Osteocyte (in vitro differentiated cells): Measurements from ENCODE around the gene ALOX15. TPM values are rescaled to one million over a fixed set of nuclear protein-coding genes. Genes with fewer than 3 reads are reported as not detected.

ENCODE experiments used
- DNase-seq: peaks from one replicate; pipeline ENCODE4 v3.0.0; 2021; ENCODE audit warnings: mixed read lengths; ENCODE audit not compliant: unreplicated experiment; ENCODE audit errors: extremely low spot score
- H3K27ac Mint-ChIP-seq: one replicate; pipeline ENCODE4 v1.8.0; 2021; ENCODE audit warnings: mild to moderate bottlenecking, mixed read lengths; ENCODE audit not compliant: unreplicated experiment
- H3K27me3 Mint-ChIP-seq: one replicate; pipeline ENCODE4 v1.8.0; 2021; ENCODE audit warnings: mixed read lengths; ENCODE audit not compliant: unreplicated experiment
- H3K36me3 Mint-ChIP-seq: one replicate; pipeline ENCODE4 v1.8.0; 2021; ENCODE audit warnings: mixed read lengths; ENCODE audit not compliant: unreplicated experiment
- H3K4me1 Mint-ChIP-seq: one replicate; pipeline ENCODE4 v1.8.0; 2021; ENCODE audit warnings: mixed read lengths; ENCODE audit not compliant: unreplicated experiment
- H3K4me3 Mint-ChIP-seq: one replicate; pipeline ENCODE4 v1.8.0; 2021; ENCODE audit warnings: mild to moderate bottlenecking, moderate library complexity, mixed read lengths; ENCODE audit not compliant: unreplicated experiment
- H3K9me3 Mint-ChIP-seq: one replicate; pipeline ENCODE4 v1.8.0; 2021; ENCODE audit warnings: mixed read lengths; ENCODE audit not compliant: unreplicated experiment
- total RNA-seq: library from RNA; stranded (reverse); gene quantifications from 2 replicates; pipeline ENCODE4 v1.2.1, GENCODE V29; 2021
- TF ChIP-seq, protein P1 (sequence below): fragments of 200-600 bp; sonication (generic); IDR thresholded peaks from 2 replicates; pipeline ENCODE4 v1.5.0; 2021; ENCODE audit warnings: antibody characterized with exemption, mild to moderate bottlenecking, moderate library complexity

Gene ALOX15
- total RNA-seq, 1 donor from 2014 or later: not detected

DNA sequence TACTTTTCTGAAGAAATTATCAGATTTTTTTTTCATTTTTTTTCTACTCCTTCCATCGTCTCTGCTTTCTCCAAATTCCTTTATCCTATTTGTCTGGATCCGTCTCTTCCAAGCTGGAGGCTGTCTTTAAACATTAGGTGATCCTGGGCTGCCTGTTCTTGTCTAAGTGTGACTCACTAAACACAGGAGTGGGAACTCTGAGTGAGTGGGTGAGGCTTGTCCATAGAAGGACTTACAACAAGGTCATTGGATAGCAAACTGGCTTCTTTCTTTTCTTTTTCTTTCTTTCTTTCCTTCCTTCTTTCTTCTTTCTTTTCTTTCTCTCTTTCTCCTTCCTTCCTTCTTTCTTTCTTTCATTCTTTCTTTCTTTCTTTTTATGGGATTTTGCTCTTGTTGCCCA, 18.2 kb downstream of the ALOX15 start:
- Mint-ChIP-seq H3K4me3 (no peak overlapping the region), H3K9me3 (no peaks in the 10 kb centered on the region), H3K36me3 (no peaks in the 10 kb centered on the region), H3K4me1 (peaks cover 6% of the 10 kb centered on the region), H3K27ac (no peak overlapping the region), H3K27me3 (peaks cover 22% of the 10 kb centered on the region)
- TF ChIP-seq, protein P1, sequence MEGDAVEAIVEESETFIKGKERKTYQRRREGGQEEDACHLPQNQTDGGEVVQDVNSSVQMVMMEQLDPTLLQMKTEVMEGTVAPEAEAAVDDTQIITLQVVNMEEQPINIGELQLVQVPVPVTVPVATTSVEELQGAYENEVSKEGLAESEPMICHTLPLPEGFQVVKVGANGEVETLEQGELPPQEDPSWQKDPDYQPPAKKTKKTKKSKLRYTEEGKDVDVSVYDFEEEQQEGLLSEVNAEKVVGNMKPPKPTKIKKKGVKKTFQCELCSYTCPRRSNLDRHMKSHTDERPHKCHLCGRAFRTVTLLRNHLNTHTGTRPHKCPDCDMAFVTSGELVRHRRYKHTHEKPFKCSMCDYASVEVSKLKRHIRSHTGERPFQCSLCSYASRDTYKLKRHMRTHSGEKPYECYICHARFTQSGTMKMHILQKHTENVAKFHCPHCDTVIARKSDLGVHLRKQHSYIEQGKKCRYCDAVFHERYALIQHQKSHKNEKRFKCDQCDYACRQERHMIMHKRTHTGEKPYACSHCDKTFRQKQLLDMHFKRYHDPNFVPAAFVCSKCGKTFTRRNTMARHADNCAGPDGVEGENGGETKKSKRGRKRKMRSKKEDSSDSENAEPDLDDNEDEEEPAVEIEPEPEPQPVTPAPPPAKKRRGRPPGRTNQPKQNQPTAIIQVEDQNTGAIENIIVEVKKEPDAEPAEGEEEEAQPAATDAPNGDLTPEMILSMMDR: no peak
- DNase-seq: no peak

DNA sequence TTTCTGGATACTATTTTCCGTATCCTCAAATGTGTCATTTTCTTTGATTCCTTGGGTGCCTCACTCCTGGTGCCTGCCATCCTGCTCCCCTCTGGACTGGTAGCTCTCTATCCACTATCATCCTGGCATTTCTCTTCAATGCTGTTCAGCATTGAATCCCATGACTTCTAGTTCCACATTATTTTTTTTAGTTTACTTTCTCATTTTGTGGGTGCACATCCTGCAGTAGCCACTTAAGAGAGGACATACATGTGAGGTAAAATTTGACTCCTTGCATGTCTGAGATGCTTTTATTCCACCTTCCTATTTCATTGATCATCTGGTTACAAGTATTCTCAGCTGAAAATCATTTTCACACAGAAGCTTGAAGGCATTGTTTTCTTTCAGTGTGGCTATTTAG, 19.1 kb downstream of the ALOX15 start:
- H3K27ac Mint-ChIP-seq: no peak overlapping the region
- H3K27me3 Mint-ChIP-seq: peaks cover 27% of the 10 kb centered on the region
- H3K9me3 Mint-ChIP-seq: no peaks in the 10 kb centered on the region
- H3K4me1 Mint-ChIP-seq: peaks cover 13% of the 10 kb centered on the region
- H3K36me3 Mint-ChIP-seq: no peaks in the 10 kb centered on the region
- H3K4me3 Mint-ChIP-seq: no peak overlapping the region
- TF ChIP-seq, protein P1: no peak
- no peak for DNase-seq

DNA sequence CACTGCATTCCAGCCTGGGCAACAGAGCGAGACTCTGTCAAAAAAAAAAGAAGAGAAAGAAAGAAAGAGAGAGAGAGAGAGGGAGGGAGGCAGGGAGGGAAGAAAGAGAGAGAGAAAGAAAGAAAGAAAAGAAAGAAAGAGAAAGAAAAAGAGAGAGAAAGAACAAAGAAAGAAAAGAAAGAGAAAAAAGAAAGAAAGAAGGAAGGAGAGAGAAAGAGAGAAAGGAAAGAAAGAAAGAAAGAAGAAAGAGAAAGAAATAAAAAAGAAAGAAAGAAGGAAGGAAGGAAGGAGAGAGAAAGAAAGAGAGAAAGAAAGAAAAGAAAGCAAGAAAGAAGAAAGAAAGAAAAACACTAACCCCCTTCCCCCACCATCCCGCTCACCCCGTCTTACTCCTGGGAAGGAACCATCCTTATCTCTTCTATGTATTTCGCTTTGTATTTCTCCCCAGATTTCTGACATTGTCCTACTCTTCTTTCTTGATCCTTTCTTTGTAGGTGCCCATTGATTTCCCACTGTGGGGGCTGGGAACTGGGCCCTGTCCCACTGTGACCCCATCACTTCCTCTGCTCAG, 20.9 kb downstream of the ALOX15 start:
- Mint-ChIP-seq H3K27me3 (peaks cover 15% of the 10 kb centered on the region), H3K27ac (no peak overlapping the region), H3K36me3 (no peaks in the 10 kb centered on the region), H3K4me1 (peaks cover 13% of the 10 kb centered on the region), H3K4me3 (no peak overlapping the region), H3K9me3 (no peaks in the 10 kb centered on the region)
- DNase-seq: no peak
- TF ChIP-seq, protein P1: no peak

DNA sequence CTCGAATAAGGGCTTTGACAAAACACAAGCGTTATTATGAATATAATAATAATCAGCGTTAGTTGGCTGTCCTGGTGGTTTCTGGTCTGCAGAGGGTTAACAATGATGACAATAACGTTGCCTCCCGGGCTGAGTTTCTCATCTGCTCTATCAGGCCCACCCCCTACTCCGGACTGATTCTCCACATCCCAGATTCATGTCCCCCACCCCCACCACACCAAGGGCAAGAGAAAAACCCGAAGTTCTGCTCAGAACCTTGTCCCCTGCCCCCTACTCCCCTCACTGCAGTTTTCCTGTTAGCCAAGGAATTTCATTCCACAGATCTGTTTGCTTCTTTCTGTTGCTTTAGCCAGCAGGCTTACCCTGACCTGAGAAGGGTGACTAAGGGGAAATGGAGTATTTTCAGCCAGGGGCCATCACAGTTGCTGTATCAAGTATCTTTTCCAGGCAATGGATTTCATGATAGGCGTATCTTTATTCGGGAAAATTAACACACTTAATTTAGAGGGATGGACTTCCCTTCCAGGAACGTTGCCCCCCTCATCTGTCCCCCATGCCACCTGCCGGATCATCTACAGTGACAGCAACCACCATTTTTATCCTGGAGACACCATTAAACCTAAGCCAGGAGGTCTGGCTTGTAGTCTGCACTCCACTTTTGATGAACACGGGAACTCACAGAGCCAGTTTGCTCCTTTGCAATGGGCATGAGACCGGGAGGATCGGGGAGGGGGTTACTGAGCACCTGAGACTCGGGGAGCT, 23.7 kb downstream of the ALOX15 start:
- no peak overlapping the region for H3K4me3 Mint-ChIP-seq
- H3K27me3 Mint-ChIP-seq: peaks cover 9% of the 10 kb centered on the region
- H3K36me3 Mint-ChIP-seq: no peaks in the 10 kb centered on the region
- peaks cover 9% of the 10 kb centered on the region for H3K4me1 Mint-ChIP-seq
- H3K9me3 Mint-ChIP-seq: no peaks in the 10 kb centered on the region
- H3K27ac Mint-ChIP-seq: no peak overlapping the region
- DNase-seq: no peak
- TF ChIP-seq, protein P1: no peak

DNA sequence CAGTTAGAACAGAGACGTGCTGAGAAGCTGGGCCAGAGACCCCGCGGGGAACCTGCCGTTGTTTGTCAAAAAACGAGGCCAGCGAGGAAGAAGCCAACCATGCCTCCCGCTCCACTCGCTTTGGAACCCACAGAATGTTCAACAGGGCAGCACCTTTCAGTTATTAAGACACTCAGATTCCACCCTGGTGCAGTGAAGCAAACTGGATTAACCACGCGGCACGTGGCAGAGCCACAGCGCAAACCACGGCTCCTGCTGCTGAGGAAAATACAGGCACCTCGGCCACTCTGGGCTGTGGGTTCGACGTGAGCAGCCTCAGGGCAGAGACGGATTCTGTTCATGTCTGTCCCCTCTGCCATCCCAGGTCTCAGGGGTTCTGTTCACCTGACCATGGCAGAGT, 24.4 kb downstream of the ALOX15 start:
- TF ChIP-seq, protein P1: no peak

More for the DNA sequence above, 24.4 kb downstream of the ALOX15 start:
- H3K4me3 Mint-ChIP-seq: no peak overlapping the region
- H3K9me3 Mint-ChIP-seq: no peaks in the 10 kb centered on the region
- no peak overlapping the region for H3K27ac Mint-ChIP-seq
- no peak for DNase-seq
- peaks cover 9% of the 10 kb centered on the region for H3K27me3 Mint-ChIP-seq
- H3K36me3 Mint-ChIP-seq: no peaks in the 10 kb centered on the region
- H3K4me1 Mint-ChIP-seq: peaks cover 9% of the 10 kb centered on the region
